Prostate gland (tissue), 2 donors: ENCODE data around the gene WDR88. TPM values are rescaled to one million over a fixed set of nuclear protein-coding genes. Genes with fewer than 3 reads are reported as not detected.
"Not testable (repeated sequence)": the region's sequence is repeated elsewhere in the genome, so short reads cannot be mapped to it uniquely, and the experiment has no call there.

Source experiments
- DNase-seq: peaks from one replicate; pipeline ENCODE4 v3.0.0-alpha.2; 2019; ENCODE audit warnings: low spot score
- H3K27ac ChIP-seq, 2 donors: fragments of 200-600 bp; sonication (generic); 2 replicates each; pipeline ENCODE4 v1.5.1; 2017 to 2019
- H3K27me3 ChIP-seq: fragments of 200-600 bp; sonication (generic); replicated peaks from 2 replicates; pipeline ENCODE4 v1.5.1; 2019; ENCODE audit not compliant: insufficient read depth
- H3K36me3 ChIP-seq, 2 donors: fragments of 200-600 bp; sonication (generic); 1 replicate in 1 of 2; 2 replicates in 1 of 2; pipeline versions ENCODE4 v1.5.1 to v1.8.1; 2017 to 2019
- H3K4me1 ChIP-seq: fragments of 200-600 bp; sonication (generic); replicated peaks from 2 replicates; pipeline ENCODE4 v1.5.1; 2019
- H3K4me3 ChIP-seq, 2 donors: fragments of 200-600 bp; sonication (generic); 2 replicates each; pipeline ENCODE4 v1.5.1; 2017 to 2019
- H3K9me3 ChIP-seq: fragments of 200-600 bp; sonication (generic); 2 replicates; pipeline ENCODE4 v1.5.1; 2017
- POLR2A ChIP-seq: fragments of 450-650 bp; IDR thresholded peaks from one replicate; pipeline ENCODE4 v1.6.1; 2016; ENCODE audit warnings: antibody characterized with exemption, mild to moderate bottlenecking
- POLR2AphosphoS5 ChIP-seq: sonication (generic); formaldehyde crosslinking; IDR thresholded peaks from one replicate; pipeline ENCODE4 v1.6.1; 2017; ENCODE audit warnings: antibody characterized with exemption
- WGBS: methylation state at CpG from one replicate; pipeline ENCODE4 v1.1.5; 2018; 5-methylcytosine and 5-hydroxymethylcytosine counted together
- intact Hi-C: fragments of 100-400 bp; cut with DNase I; formaldehyde crosslinking; loops from one replicate; pipeline ENCODE4 v1.14.2; 2022
- total RNA-seq, 2 donors: library from RNA; depleted of rRNA; stranded (reverse); fragments of >200 nt; gene quantifications; one replicate each; pipeline ENCODE4 v1.1.0, GENCODE V29; 2016
- TF ChIP-seq, protein P1 (sequence below), 4 experiments: fragments of 200-600 bp in 2 of 4; fragments of 450-650 bp in 2 of 4; sonication (generic) in 2 of 4; IDR thresholded peaks; 1 replicate in 3 of 4; 2 replicates in 1 of 4; pipeline ENCODE4 v1.5.1; 2016 to 2019; ENCODE audit warnings: antibody characterized with exemption in 4 of 4, mild to moderate bottlenecking in 2 of 4, moderate library complexity in 2 of 4

Gene WDR88
- total RNA-seq, 2 donors from 2014 or later: 3.9 TPM; not detected in 1

DNA sequence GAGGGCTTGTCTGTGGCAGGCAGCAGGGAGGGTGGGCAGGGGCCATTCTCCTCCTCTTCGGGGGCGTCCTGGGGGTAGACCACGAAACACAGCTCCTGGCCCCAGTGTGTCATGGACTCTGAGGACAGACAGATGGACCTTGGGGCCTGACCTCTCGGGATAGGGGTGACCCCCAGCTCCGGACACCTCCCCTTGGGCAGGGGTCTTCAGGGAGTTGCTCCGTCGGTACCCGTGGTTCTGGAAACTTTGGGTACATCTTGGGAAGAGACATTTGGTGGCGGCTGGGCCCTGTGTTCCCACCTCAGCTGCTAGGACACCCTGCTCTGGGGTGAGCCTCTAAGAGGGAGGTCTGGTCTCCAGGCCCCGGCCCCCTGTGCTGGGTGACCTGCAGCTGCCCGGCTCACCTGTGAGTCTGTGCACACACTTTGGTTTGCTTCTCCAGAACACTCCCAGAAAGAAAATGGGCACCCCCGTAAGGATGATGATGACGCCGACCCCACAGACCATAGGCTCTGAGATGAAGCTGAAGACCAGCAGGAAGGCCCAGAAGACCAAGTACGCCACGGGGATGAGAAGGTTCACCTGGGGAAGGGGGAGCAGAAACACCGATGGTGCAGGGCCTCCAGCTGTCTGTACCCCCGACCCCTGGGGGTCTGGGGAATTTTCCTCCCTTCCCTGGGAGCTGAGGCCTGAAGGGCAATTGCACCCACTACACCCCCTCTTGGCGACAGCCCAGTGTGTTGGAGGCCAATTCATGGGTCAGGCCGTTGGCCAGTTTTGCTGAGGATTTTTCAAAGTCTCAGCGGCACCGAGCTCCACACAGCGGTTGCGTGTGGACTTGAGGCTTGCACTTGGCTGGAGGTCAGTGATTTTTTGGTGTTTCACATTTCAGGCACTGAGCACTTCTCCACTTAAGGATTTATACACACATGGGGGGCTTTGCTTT, 77.3 kb downstream of the WDR88 start:
- H3K4me1 ChIP-seq: no peaks in the 10 kb centered on the region
- no peak overlapping the region for H3K27ac ChIP-seq
- H3K4me3 ChIP-seq: no peak overlapping the region
- peaks cover 0 to 7% of the 10 kb centered on the region in 2 donors for H3K36me3 ChIP-seq
- no peak for DNase-seq
- intact Hi-C loops: no loop called here
- WGBS: 84% methylated on average over 24 of the region's 24 CpGs
- no peaks in the 10 kb centered on the region for H3K9me3 ChIP-seq
- TF ChIP-seq POLR2AphosphoS5 (no peak), POLR2A (no peak)
- TF ChIP-seq, protein P1, sequence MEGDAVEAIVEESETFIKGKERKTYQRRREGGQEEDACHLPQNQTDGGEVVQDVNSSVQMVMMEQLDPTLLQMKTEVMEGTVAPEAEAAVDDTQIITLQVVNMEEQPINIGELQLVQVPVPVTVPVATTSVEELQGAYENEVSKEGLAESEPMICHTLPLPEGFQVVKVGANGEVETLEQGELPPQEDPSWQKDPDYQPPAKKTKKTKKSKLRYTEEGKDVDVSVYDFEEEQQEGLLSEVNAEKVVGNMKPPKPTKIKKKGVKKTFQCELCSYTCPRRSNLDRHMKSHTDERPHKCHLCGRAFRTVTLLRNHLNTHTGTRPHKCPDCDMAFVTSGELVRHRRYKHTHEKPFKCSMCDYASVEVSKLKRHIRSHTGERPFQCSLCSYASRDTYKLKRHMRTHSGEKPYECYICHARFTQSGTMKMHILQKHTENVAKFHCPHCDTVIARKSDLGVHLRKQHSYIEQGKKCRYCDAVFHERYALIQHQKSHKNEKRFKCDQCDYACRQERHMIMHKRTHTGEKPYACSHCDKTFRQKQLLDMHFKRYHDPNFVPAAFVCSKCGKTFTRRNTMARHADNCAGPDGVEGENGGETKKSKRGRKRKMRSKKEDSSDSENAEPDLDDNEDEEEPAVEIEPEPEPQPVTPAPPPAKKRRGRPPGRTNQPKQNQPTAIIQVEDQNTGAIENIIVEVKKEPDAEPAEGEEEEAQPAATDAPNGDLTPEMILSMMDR (IDR thresholded peaks at IDR 0.05): no peak
- H3K27me3 ChIP-seq: no peaks in the 10 kb centered on the region

DNA sequence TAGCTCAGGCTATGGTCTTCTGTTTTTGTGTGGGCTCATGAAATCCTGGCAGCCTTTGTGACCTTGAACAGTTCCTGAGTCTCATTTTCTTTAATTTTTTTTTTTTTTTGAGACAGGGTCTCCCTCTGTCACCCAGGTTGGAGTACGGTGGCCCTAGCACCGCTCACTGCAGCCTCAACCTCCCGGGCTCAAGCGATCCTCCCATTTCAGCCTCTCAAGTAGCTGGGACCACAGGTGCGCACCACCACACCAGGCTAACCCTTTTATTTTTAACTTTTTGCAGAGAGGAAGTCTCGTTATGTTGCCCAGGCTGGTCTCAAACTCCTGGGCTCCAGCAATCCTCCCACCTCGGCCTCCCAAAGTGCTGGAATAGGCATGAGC, 77.9 kb downstream of the WDR88 start:
- DNase-seq, intact Hi-C loops: not testable (repeated sequence)
- WGBS: 95% methylated on average over 7 of the region's 7 CpGs

DNA sequence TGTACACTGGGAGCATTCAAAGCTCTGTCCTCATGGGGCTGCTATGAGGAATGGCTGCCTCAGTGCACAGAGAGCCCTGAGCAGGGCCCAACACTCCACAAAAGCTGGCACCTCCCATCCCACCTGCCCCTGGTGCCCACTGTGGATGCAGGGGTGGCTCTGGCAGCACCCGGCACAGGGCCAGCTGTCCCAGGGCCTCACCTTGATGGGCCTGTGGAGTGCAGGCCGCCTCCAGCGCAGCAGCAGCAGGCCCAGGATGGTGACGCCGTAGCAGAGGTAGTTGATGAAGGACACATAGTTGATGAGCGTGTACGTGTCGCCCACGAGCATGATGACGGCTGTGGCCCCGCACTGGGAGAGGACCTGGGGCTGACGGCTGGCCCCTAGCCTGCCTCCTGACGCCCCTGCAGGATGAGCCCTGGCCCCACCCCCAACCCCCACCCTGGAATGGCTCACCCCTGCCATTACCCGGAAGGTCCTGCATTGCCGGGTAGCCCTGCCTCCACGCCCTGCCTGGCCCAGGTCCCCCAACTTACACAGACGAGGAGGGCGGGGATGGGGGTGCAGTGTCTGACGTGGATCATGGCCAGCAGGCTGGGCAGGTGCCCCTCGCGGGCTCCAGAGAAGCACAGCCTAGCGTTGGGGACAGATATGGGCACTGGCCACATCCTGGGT, 78.5 kb downstream of the WDR88 start:
- no peaks in the 10 kb centered on the region for H3K27me3 ChIP-seq
- intact Hi-C loops: no loop called here
- no peak for TF ChIP-seq POLR2AphosphoS5
- TF ChIP-seq, protein P1 (IDR thresholded peaks at IDR 0.05): no peak
- no peak for TF ChIP-seq POLR2A
- no peak overlapping the region for H3K4me3 ChIP-seq
- no peak for DNase-seq
- H3K27ac ChIP-seq: no peak overlapping the region
- no peaks in the 10 kb centered on the region for H3K36me3 ChIP-seq
- H3K9me3 ChIP-seq: no peaks in the 10 kb centered on the region
- no peaks in the 10 kb centered on the region for H3K4me1 ChIP-seq
- WGBS: 82% methylated on average over 14 of the region's 22 CpGs

More for the DNA sequence above, 77.9 kb downstream of the WDR88 start:
- H3K4me1 ChIP-seq, H3K27me3 ChIP-seq, H3K9me3 ChIP-seq, H3K4me3 ChIP-seq, H3K27ac ChIP-seq, H3K36me3 ChIP-seq: not testable (repeated sequence)

DNA sequence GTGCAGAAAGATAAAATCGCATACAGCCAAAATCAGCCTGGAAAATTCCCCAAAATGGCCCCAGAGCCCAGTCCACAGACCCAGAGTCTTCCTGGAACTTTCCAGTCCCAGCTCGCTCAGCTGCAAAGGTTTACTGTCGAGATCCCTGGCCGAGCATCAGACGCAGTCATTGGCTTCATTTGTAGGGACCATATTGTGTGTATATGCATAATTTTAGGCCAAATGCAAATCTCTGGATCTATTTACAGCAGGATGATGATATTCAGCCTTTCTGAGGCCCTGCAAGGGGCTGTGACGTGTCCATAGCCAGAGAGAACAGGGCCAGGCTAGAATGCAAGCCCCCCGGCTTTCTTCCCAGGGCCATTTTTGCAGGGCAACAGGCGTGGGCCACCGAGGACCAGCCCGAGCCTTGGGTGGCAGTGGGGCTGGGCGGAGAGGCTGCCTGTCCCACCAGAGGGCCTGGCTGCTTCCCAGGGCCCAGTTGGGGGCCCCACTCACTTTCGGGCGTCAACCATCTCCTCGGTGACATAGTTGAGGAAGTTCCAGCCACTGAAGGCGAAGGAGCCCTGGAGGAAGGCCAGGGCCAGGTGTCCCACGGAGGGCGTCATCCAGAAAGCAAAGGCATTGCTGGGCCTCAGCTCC, 80.0 kb downstream of the WDR88 start:
- intact Hi-C loops: no loop called here
- Histone ChIP-seq H3K4me1 (no peaks in the 10 kb centered on the region), H3K36me3 (no peaks in the 10 kb centered on the region), H3K27me3 (no peaks in the 10 kb centered on the region), H3K4me3 (no peak overlapping the region), H3K27ac (no peak overlapping the region), H3K9me3 (no peaks in the 10 kb centered on the region)
- WGBS: 64% methylated on average over 11 of the region's 17 CpGs
- TF ChIP-seq POLR2AphosphoS5 (no peak), POLR2A (no peak)
- TF ChIP-seq, protein P1 (IDR thresholded peaks at IDR 0.05): no peak
- DNase-seq: no peak

DNA sequence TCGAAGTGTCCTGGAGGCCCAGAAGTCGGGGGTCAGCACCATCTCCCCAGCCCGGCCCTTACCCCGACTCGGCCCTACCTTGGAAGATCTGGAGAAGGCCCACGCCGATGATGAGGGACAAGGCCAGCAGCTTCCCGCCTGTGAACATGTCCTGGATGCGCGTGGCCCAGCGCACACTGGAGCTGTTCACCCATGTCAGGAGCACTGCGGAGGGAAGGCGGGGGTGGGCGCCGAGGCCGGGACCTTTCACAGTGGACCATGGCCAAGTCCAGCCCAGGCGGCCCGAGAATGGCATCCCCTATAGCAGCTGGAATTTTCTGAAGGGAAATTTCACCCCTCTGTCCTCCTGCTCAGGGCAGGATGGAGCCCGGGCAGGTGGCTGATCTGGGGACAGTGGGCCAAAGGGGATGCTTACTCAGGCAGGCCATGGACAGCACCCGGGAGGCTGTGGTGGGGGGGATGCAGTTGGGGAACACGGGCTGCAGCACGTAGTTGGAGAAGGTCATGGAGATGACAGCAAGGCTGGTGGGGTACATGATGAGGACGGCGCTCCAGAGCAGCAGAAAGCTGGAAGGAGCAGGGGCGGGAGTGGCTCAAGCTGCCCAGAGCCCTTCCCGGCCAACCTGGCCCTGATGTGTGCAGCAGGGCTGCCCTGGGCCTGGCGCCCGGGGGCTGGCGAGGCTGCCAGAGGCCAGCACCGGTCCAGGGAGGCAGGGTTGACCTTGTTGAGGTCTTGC, 80.7 kb downstream of the WDR88 start:
- Histone ChIP-seq H3K27me3 (no peaks in the 10 kb centered on the region), H3K4me3 (no peak overlapping the region), H3K4me1 (no peaks in the 10 kb centered on the region), H3K36me3 (no peaks in the 10 kb centered on the region), H3K27ac (no peak overlapping the region), H3K9me3 (no peaks in the 10 kb centered on the region)
- no peak for DNase-seq
- intact Hi-C loops: no loop called here
- TF ChIP-seq, protein P1 (IDR thresholded peaks at IDR 0.05): no peak
- WGBS: 87% methylated on average over 27 of the region's 30 CpGs
